D341Med (cell line): ENCODE data around the gene ATL3.
A peak's percentile ranks its signal among the peaks of the same experiment; 100 is the strongest.
"Not testable (repeated sequence)": the region's sequence is repeated elsewhere in the genome, so short reads cannot be mapped to it uniquely, and the experiment has no call there.

Experiments used
- DNase-seq: peaks from one replicate; pipeline ENCODE4 v3.0.0; 2012; ENCODE audit warnings: low spot score

ATL3 gene

DNA sequence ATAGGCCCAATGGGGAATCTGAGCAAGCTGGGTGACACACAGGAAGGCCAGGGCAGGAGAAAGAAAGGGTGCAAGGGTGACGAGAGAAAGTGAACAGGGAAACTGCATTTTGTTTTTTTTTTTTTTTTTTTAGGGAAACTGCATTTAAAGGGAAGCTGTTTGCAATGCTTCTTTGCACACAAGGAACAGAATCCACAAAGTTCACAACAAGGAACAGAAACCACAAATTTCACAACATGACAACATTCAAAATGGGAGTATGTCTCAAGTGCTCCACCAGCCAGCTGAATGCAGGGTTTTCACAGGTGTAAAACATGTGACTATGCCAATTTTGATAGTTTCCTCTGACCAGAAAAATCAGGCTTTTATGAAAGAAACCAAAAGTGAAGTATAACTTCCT lies 50.1 kb downstream of the ATL3 start:
- DNase-seq = no peak

- no peak for DNase-seq
Measured at GRCh38 chr11:63619967-63620366, 51.2 kb downstream of the ATL3 start.

DNA sequence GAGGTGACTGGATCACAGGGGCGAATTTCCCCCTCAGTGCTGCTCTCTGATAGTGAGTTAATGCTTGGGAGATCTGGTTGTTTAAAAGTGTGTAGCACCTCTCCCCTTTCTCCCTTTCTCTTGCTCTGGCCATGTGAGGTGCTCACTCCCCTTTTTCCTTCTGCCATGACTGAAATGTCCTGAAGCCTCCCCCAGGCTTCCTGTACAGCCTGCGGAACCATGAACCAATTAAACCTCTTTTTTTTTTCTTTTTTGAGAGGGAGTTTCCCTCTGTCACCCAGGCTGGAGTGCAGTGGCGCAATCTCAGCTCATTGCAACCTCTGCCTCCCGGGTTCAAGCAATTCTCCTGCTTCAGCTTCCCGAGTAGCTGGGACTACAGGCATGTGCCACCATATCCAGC lies 53.5 kb downstream of the ATL3 start:
- DNase-seq = not testable (repeated sequence)

DNA sequence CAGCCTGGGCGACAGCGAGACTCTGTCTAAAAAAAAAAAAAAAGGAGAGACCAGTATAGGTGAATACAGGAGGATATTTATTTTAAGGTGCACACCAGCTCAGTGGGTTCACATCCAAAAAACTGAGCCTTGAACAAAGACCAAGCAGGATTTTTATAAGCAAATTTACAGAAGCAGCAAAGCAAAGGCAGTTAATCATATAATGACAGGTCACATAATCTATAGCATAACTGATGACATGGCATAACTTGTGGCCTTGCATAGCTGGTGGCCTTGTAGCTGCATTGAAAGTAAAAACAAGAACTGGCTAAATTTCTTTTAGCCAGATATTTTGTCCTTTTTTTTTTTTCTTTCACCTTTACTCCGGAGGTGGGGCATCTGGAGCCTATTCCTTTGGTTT lies 54.2 kb downstream of the ATL3 start:
- no peak for DNase-seq

DNA sequence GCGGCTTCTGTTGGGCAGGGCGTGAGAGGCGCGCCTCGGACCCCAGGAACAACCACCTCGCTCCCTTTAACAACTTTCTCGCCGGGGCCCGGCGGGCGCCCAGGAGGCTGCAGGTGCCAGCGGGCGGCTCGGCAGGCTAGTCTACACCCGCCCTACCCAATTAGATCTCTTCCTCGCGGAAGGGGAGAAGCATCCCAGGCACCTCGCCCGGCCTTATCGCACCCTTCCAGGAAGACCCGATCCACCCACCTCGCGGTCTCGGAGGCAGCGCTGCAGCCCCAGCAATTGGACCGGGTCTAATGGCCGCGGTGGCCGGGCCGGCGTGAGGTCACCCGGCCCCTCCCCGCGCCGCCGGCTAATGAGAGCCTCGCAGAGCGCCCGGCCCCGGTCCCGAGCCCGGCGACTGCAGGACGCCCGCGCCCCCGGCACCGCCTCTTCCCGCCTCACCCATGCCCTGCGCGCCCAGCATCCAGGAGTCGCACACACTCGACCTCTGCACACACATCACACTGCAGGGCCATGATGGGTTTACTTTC lies 57.0 kb downstream of the ATL3 start, which contains the start of gene PLAAT3:
TSS of gene PLAAT3 (minus strand) at position 298 of the 536 bp plus-strand sequence. CDS start 419 bp downstream, outside the sequence.
- peak; percentile 58 for DNase-seq

GRCh38 chr11:63613517-63614135 lies 57.5 kb downstream of the ATL3 start:
- no peak for DNase-seq

- DNase-seq = no peak
Measured at GRCh38 chr11:63612181-63612580, 59.0 kb downstream of the ATL3 start.

DNA sequence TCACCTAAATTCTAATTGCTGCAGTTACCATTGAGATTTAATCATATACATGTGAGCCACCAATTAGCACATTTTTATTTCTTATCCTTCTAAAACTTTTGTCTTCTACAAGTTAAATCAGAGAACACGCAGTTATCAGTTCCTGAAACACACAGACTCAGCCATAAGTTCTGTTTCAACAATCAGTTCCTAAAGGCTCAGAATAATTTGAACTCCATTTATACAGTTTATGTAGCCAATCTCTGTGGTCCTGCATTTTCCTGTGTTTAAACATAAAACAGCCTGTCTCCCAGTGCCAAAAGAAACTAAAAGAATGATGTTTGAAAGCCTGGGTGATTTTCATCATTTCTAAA lies 59.8 kb downstream of the ATL3 start:
- no peak for DNase-seq

DNA sequence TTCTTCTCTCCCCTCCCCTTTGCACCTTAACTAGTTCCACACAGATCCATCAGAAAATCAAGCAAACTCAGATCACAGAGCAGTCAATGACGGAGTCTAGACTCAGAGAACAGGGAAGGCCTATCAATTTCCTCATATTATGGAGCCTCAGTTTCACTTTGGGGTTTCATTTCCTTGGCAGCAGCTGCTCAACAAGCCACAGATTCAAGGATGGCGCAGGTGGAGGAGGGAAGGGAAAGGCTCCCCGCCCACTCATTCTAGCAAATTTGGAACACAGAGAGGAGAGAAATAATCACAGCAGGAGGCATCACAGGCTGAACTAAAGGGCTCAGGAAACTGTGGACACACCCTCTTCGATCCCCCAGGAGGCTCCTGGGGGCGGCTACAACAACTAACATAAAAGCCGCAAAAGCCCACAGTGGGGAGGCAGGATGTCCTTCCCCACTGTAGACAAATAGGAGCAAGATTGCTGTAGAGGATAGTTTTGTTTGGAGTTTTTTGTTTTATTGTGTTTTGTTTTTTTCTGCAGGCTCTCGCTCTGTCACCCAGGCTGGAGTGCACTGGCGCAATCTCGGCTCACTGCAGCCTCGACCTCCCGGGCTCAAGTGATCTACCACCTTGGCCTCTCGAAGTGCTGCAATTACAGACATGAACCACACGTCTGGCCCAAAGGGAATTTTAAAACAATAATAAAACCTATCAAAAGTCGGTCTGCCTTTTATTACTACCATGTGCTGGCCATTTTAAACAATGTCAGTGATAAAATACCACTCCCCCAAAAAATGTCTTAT lies 60.4 kb downstream of the ATL3 start:
- DNase-seq = no peak

GRCh38 chr11:63609971-63610580 lies 61.1 kb downstream of the ATL3 start:
- DNase-seq = no peak

DNA sequence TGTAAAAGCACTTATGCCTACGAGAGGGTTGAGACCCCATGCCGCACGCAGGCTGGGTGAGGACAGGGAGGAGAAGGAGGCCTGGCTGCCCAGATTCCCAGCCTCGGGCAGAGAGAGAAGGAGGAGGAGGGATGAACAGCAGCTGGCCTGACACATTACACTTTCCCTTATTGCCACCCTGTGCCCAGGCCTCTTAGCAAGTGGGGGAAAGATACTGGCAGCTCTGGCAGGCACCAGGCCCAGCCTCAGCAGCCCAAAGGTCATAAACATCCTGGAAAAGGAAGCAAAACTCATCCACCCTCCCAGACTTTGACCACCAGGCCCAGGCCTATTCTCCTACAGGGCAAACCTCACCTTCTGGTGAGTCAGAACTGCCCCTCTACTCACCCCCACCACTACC lies 61.6 kb downstream of the ATL3 start:
- no peak for DNase-seq

DNA sequence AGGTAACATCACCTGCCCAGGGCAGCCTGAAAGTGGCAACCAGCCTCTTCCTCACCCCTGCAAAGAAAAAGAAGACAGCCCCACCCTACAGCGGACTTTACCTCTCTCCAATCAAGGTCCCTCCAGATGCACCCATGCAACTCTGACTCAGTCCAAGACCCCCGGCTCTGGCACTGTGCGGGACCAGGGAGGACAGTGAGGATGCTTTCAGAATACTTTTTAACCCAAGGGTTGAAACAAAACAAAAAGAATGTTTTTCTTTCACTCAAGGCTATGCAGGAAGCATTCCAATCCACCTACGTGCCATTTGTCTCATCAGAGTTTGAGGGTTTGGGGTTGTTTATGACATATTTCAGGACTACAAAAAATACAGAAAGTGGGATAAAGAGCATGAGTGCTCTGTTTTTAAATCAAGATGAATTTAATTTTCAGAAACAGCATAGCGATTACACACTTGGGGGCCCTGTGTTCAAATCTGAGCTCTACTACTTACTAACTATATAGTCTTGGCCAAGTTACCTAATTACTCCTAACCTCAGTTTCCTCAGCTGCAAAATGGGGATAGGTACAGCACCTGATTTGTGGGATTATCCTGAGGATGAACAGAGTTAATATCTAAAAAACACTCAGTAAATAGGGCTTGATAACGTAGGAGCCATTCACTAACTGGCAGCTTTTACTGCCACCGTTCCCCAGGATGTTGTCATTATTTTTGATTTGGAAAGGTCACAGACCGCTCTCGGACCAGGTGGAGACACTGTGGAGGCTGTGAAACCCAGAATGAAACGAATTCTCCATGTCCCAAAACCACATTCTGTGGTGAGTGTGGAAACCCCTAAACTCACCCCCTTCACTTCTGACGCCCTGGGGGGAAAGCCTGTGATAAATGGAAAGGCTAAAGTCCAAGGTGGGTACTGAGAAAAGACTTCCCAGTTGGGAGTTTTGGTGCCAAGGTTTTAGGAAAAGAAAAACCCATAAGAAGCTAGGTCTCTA lies 62.5 kb downstream of the ATL3 start:
- DNase-seq = no peak

DNA sequence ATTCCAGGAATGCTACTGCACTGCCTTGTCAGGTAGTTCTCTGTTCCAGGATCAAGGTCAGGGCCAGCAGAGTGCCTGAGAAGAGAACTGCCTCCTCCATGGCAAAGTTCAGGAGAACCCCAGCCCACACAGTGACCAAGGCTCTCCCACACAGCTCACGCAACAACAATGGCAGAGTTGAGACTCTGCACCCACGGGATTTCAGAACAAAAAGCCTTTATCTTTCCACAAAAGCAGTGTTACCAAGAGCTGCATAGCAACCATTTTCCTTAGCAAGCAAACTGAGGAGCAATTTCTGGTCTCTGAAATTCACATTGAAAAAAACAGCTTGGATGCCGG lies 68.0 kb downstream of the ATL3 start:
- DNase-seq = no peak

- not testable (repeated sequence) for DNase-seq
Measured at GRCh38 chr11:63602290-63603179, 68.6 kb downstream of the ATL3 start.

GRCh38 chr11:63599211-63600122 lies 71.7 kb downstream of the ATL3 start:
- no peak for DNase-seq

DNA sequence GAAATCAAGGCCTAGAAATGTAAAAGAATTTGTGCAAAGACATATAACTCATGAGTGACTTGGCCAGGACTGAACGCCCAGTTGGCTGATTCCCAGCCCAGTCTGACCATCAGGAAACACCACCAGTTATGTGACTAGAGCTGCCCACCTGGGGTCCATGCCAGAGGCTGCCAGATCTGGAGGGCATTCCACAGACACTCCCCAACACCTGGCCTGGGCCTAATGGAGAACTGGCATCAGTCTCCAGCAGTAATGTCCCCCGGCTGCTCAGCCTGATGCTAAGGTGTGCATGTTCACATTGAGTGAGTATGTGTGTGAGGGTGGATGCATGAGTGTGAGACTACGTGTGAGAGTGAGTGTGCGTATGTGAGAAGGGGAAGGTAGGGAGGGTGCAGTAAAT lies 72.6 kb downstream of the ATL3 start:
- no peak for DNase-seq

DNA sequence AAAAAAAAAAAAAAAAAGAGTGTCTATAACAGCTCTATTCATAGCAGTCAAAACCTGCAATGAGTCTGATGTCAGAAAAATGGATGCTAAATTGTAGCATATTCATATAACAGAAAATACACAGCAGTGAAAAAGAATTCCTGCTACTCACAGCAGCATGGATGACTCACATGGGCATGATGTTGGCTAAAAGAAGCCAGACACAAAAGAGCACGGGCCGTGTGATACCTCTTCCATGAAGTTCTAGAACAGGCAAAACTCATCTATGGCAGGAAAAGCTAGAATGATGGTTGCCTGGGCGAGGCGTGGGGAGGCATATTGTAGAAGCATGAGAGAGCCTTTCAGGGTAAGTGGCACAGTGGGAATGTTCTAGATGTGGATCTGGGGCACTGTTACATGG lies 75.9 kb downstream of the ATL3 start:
- DNase-seq = no peak

DNA sequence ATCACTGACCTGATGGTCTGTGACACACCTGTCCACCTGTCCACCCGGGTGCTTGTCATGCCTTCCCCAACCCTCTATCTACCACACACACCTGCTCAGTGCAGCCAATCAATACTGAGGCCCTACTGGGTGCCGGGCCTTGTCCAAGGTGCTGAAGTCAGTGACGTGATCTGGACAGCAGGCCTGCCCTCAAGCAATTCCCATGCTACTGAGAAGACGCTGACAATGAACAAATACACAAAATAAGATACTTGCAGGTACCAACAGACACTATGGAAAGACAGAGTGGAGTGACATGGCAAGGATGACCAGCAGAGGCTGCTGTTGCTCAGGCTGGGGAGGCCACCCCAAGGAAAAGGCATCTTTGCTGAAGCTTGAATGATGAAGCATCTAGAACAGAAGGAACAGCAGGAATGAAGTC lies 78.2 kb downstream of the ATL3 start:
- DNase-seq = no peak

DNA sequence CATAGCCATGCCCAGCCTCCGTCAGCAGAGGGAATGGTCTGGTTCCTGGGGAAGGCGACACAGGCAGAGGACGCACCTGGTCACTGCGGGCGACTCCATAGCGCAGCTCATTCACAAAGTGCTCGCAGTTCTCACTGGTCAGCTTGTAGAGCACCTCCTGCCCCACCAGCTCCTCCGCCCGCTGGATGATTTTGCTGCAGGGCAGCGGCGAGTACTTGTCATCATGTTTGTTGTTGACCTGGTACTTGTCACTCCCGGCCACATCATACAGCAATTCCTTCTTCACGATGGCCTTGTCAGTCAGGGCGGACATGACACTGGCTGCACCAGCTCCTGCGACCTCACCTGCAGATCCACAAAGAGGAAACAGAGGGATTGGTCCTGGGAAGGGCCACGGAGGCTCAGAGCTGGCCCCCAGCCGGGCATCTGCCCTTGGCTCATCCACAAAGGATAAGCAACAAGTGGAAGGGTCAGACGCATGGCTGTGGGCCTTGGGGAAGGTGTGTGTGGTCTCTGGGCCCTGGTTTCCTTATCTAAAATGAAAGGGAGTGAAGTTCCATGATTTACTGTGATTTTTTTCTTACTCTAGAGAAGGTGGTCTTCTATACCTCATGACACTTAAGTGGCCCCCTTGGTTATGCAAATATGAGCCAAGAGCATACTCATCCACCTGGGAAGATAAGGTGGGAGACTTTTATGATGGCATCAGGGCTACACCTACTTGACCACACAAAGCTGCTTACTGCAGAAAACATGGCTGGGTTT lies 81.0 kb downstream of the ATL3 start:
- DNase-seq = no peak
